Neural progenitor cell (in vitro differentiated cells): ENCODE measurements around the gene SULT1A3.

Source experiments
- EZH2 ChIP-seq: fragments of 200-600 bp; sonication (generic); IDR thresholded peaks from 2 replicates; pipeline ENCODE4 v1.6.1; 2017; ENCODE audit warnings: antibody characterized with exemption, mild to moderate bottlenecking, moderate library complexity
- TF ChIP-seq, protein P1 (sequence below): fragments of 200-600 bp; sonication (generic); IDR thresholded peaks from 2 replicates; pipeline ENCODE4 v1.5.1; 2017; ENCODE audit warnings: antibody characterized with exemption, mild to moderate bottlenecking

DNA sequence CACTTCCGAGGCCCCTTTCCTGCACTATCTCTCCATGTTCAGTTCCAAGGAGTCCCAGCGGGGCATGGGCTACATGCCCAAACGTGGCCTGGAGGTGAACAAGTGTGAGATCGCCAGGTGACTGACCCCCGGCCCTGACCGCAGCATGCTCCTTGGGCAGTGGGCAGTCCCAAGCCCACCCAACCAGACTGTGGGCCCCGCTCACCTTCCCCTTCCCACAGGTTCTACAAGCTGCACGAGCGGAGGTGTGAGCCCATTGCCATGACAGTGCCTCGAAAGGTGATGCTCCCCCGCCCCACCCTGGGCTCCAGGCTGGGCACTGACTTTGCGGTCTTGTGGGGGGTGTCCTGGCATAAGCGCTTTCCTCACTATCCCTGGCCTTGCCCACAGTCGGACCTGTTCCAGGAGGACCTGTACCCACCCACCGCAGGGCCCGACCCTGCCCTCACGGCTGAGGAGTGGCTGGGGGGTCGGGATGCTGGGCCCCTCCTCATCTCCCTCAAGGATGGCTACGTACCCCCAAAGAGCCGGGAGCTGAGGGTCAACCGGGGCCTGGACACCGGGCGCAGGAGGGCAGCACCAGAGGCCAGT is 11.0 kb upstream of the SULT1A3 start:
- TF ChIP-seq, protein P1, sequence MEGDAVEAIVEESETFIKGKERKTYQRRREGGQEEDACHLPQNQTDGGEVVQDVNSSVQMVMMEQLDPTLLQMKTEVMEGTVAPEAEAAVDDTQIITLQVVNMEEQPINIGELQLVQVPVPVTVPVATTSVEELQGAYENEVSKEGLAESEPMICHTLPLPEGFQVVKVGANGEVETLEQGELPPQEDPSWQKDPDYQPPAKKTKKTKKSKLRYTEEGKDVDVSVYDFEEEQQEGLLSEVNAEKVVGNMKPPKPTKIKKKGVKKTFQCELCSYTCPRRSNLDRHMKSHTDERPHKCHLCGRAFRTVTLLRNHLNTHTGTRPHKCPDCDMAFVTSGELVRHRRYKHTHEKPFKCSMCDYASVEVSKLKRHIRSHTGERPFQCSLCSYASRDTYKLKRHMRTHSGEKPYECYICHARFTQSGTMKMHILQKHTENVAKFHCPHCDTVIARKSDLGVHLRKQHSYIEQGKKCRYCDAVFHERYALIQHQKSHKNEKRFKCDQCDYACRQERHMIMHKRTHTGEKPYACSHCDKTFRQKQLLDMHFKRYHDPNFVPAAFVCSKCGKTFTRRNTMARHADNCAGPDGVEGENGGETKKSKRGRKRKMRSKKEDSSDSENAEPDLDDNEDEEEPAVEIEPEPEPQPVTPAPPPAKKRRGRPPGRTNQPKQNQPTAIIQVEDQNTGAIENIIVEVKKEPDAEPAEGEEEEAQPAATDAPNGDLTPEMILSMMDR = no peak
- TF ChIP-seq EZH2 = no peak
